ENCODE data around the gene BMP8B.
A peak's percentile ranks its signal among the peaks of the same experiment; 100 is the strongest.
"Not testable (repeated sequence)": the region's sequence is repeated elsewhere in the genome, so short reads cannot be mapped to it uniquely, and the experiment has no call there.

BMP8B gene

GRCh38 chr1:39808784-39809517 is 20.3 kb upstream of the BMP8B start:
- DNase-seq = no peak

GRCh38 chr1:39805385-39805784 is 16.7 kb upstream of the BMP8B start:
- no peak for DNase-seq

- DNase-seq = no peak
Measured at GRCh38 chr1:39802496-39803260, 14.0 kb upstream of the BMP8B start.

- DNase-seq = no peak
Measured at GRCh38 chr1:39800471-39800835, 11.8 kb upstream of the BMP8B start.

GRCh38 chr1:39799770-39800470 is 11.3 kb upstream of the BMP8B start:
- peak; percentile 100 for DNase-seq

- DNase-seq = peak; percentile 100
Measured at GRCh38 chr1:39798859-39799769, 10.4 kb upstream of the BMP8B start.

GRCh38 chr1:39795651-39796050 is 7.0 kb upstream of the BMP8B start:
- no peak for DNase-seq

- DNase-seq = no peak
Measured at GRCh38 chr1:39791838-39792237, 3.2 kb upstream of the BMP8B start.

GRCh38 chr1:39789571-39790110 is 976 bp upstream of the BMP8B start:
- DNase-seq = no peak

- no peak for DNase-seq
Measured at GRCh38 chr1:39788426-39788757, 273 bp downstream of the BMP8B start.

GRCh38 chr1:39787964-39788363 is 701 bp downstream of the BMP8B start:
- DNase-seq = not testable (repeated sequence)

GRCh38 chr1:39787468-39787867 is 1.2 kb downstream of the BMP8B start:
- no peak for DNase-seq

- not testable (repeated sequence) for DNase-seq
Measured at GRCh38 chr1:39787108-39787375, 1.6 kb downstream of the BMP8B start.

GRCh38 chr1:39786303-39787107 is 2.2 kb downstream of the BMP8B start:
- DNase-seq = not testable (repeated sequence)

GRCh38 chr1:39782685-39783084 is 6.0 kb downstream of the BMP8B start:
- DNase-seq = not testable (repeated sequence)

GRCh38 chr1:39782103-39782502 is 6.6 kb downstream of the BMP8B start:
- no peak for DNase-seq

- DNase-seq = no peak
Measured at GRCh38 chr1:39781349-39781715, 7.3 kb downstream of the BMP8B start.

- DNase-seq = no peak
Measured at GRCh38 chr1:39779821-39780220, 8.8 kb downstream of the BMP8B start.

GRCh38 chr1:39779137-39779536 is 9.5 kb downstream of the BMP8B start:
- DNase-seq = no peak

- not testable (repeated sequence) for DNase-seq
Measured at GRCh38 chr1:39778463-39779099, 10.1 kb downstream of the BMP8B start.

GRCh38 chr1:39777896-39778295 is 10.8 kb downstream of the BMP8B start:
- not testable (repeated sequence) for DNase-seq
